Endothelial cell of umbilical vein (primary cell): ENCODE measurements around the gene C10orf143. TPM values are rescaled to one million over a fixed set of nuclear protein-coding genes. Genes with fewer than 3 reads are reported as not detected.

Experiments
- BruUV-seq: library from RNA; stranded (reverse); fragments of 400-500 nt; replicated peaks from 2 replicates; lab custom pipeline; 2021; lab: Mats Ljungman, UMichigan
- CTCF ChIA-PET: fragments of 300-600, 350-600 bp; sonication (Branson Sonifier 250); formaldehyde crosslinking; loops from one replicate; lab custom pipeline; 2021; ENCODE audit warnings: antibody characterized with exemption, inconsistent platforms; lab: Charles Lee
- POLR2A ChIA-PET: fragments of 300-600, 350-600 bp; sonication (Branson Sonifier 250); formaldehyde crosslinking; loops from one replicate; lab custom pipeline; 2021; ENCODE audit warnings: antibody characterized with exemption, inconsistent platforms; lab: Charles Lee
- DNase-seq: peaks from one replicate; pipeline ENCODE4 v3.0.0-alpha.2; 2011; ENCODE audit warnings: low read depth, low spot score
- FAIRE-seq: peaks from 2 replicates; lab custom pipeline; 2011; peaks lifted over from hg19 to GRCh38; lab: Jason Lieb, UNC
- H2AFZ ChIP-seq: 2 replicates; pipeline ENCODE4 v1.6.0; 2012; ENCODE audit warnings: low read depth, low read length, control low read depth, inconsistent platforms
- H3K27ac ChIP-seq: 2 replicates; pipeline ENCODE4 v1.5.1; 2011; ENCODE audit warnings: low read depth, mild to moderate bottlenecking, control low read depth, low read length, moderate library complexity; ENCODE audit not compliant: insufficient read depth
- H3K27me3 ChIP-seq, 2 experiments: 2 replicates each; pipeline versions ENCODE4 v1.6.0 to v1.6.1; 2011; ENCODE audit warnings: low read length in 2 of 2, mixed read lengths in 1 of 2; ENCODE audit not compliant: control insufficient read depth in 2 of 2, insufficient read depth in 2 of 2
- H3K36me3 ChIP-seq, 2 experiments: 2 replicates in 1 of 2; 3 replicates in 1 of 2; pipeline ENCODE4 v1.5.1; 2011; ENCODE audit warnings: low read length in 2 of 2, mild to moderate bottlenecking in 1 of 2, moderate library complexity in 1 of 2; ENCODE audit not compliant: control insufficient read depth in 2 of 2, insufficient read depth in 2 of 2; ENCODE audit errors: extremely low read depth in 1 of 2
- H3K4me1 ChIP-seq: 3 replicates; pipeline ENCODE4 v1.5.1; 2011; ENCODE audit warnings: mild to moderate bottlenecking, low read length; ENCODE audit not compliant: control insufficient read depth, insufficient read depth; ENCODE audit errors: extremely low read depth
- H3K4me2 ChIP-seq: 2 replicates; pipeline ENCODE4 v1.6.1; 2011; ENCODE audit warnings: low read length, control low read depth, mixed read lengths; ENCODE audit not compliant: insufficient read depth
- H3K4me3 ChIP-seq, 3 experiments: fragments of 200-600 bp in 1 of 3; sonication (generic), shearing (Covaris generic) in 1 of 3; replicated peaks in 1 of 3; 2 replicates each; pipeline ENCODE4 v1.5.1; 2011 to 2016; ENCODE audit warnings: control low read depth in 3 of 3, low read length in 3 of 3, mild to moderate bottlenecking in 2 of 3, inconsistent platforms in 1 of 3, low read depth in 1 of 3, moderate library complexity in 1 of 3; ENCODE audit not compliant: insufficient read depth in 1 of 3
- H3K79me2 ChIP-seq: 2 replicates; pipeline ENCODE4 v1.6.0; 2012; ENCODE audit warnings: low read length, inconsistent platforms; ENCODE audit not compliant: control insufficient read depth, insufficient read depth
- H3K9ac ChIP-seq: replicated peaks from 2 replicates; pipeline ENCODE3; 2011; ENCODE audit warnings: low read length, control low read depth; ENCODE audit not compliant: insufficient read depth; ENCODE audit errors: extremely low read depth
- H3K9me1 ChIP-seq: replicated peaks from 3 replicates; pipeline ENCODE4 v1.6.0; 2011; ENCODE audit warnings: mild to moderate bottlenecking, low read length; ENCODE audit not compliant: control insufficient read depth, insufficient read depth; ENCODE audit errors: extremely low read depth
- H3K9me3 ChIP-seq: replicated peaks from 2 replicates; pipeline ENCODE4 v1.5.1; 2012; ENCODE audit warnings: low read length, inconsistent platforms; ENCODE audit not compliant: control insufficient read depth, insufficient read depth
- H4K20me1 ChIP-seq: replicated peaks from 2 replicates; pipeline ENCODE3; 2011; ENCODE audit warnings: mild to moderate bottlenecking, low read length; ENCODE audit not compliant: control insufficient read depth, insufficient read depth; ENCODE audit errors: extremely low read depth
- EZH2 ChIP-seq: IDR thresholded peaks from 2 replicates; pipeline ENCODE4 v1.6.1; 2012; ENCODE audit warnings: borderline replicate concordance, low read depth, mild to moderate bottlenecking, moderate library complexity, low read length, inconsistent platforms; ENCODE audit not compliant: severe bottlenecking
- FOS ChIP-seq: IDR thresholded peaks from 2 replicates; pipeline ENCODE4 v1.6.1; 2011; ENCODE audit warnings: mild to moderate bottlenecking, low read length, moderate library complexity, borderline replicate concordance; ENCODE audit not compliant: insufficient read depth
- GATA2 ChIP-seq: IDR thresholded peaks from 2 replicates; pipeline ENCODE4 v1.7.0; 2011; ENCODE audit warnings: low read depth, mild to moderate bottlenecking, moderate library complexity, mixed read lengths, low read length; ENCODE audit not compliant: insufficient read length, insufficient read depth
- JUN ChIP-seq: IDR thresholded peaks from 2 replicates; pipeline ENCODE4 v1.6.1; 2011; ENCODE audit warnings: borderline replicate concordance, low read depth; ENCODE audit not compliant: insufficient read length, insufficient read depth
- MAX ChIP-seq: IDR thresholded peaks from 2 replicates; pipeline ENCODE4 v1.6.1; 2011; ENCODE audit not compliant: insufficient read depth, insufficient read length
- MYC ChIP-seq: IDR thresholded peaks from one replicate; pipeline ENCODE4 v1.6.1; 2011; ENCODE audit warnings: mild to moderate bottlenecking, low read depth, low read length
- POLR2A ChIP-seq: IDR thresholded peaks from 2 replicates; pipeline ENCODE4 v1.6.1; 2012; ENCODE audit warnings: low read depth, mild to moderate bottlenecking, control low read depth, low read length
- POLR2AphosphoS5 ChIP-seq: IDR thresholded peaks from 2 replicates; pipeline ENCODE4 v1.6.1; 2012; ENCODE audit warnings: low read depth, mild to moderate bottlenecking, control low read depth, low read length, moderate library complexity; ENCODE audit not compliant: insufficient read depth
- dilution Hi-C: fragments of 300-500 bp; cut with MboI; formaldehyde crosslinking; loops from one replicate; pipeline ENCODE4 v1.15.0; 2019; ENCODE audit warnings: low sequenced_read_pairs; ENCODE audit not compliant: extremely low pct_ligation_motif_present
- intact Hi-C: fragments of 100-400 bp; cut with micrococcal nuclease; formaldehyde crosslinking; loops from one replicate; pipeline ENCODE4 v1.10.0; 2022
- polyA plus RNA-seq, 4 experiments: library from polyadenylated mRNA; depleted of rRNA in 3 of 4; stranded (reverse) in 3 of 4; unstranded in 1 of 4; fragments of >200 nt; gene quantifications; 2 replicates each; pipeline versions ENCODE4 v1.2.1 to v1.2.3, GENCODE V29; 2011 to 2012; ENCODE audit warnings: missing spikeins in 1 of 4
- total RNA-seq: library from RNA; stranded (reverse); gene quantifications from 2 replicates; pipeline ENCODE4 v1.2.3, GENCODE V29; 2021
- TF ChIP-seq, protein P1 (sequence below), 2 donors: IDR thresholded peaks; 1 replicate in 1 of 2; 2 replicates in 1 of 2; pipeline ENCODE4 v1.5.1; 2011; ENCODE audit warnings: low read length in 2 of 2, mild to moderate bottlenecking in 2 of 2, moderate library complexity in 2 of 2, control low read depth in 1 of 2, inconsistent platforms in 1 of 2, low read depth in 1 of 2; ENCODE audit not compliant: insufficient read depth in 1 of 2; ENCODE audit errors: extremely low read depth in 1 of 2

Gene C10orf143
- total and polyA plus RNA-seq, 2 donors (not counting 3 experiments of a cell fraction or from before 2014, with no cell fraction given), result 0.26 to 0.44 TPM

GRCh38 chr10:130029209-130029608 lies 81.4 kb downstream of the C10orf143 start:
- CTCF ChIA-PET, result no interaction called here
- H2AFZ ChIP-seq, result no peak overlapping the region
- POLR2A ChIA-PET, result no interaction called here
- TF ChIP-seq POLR2AphosphoS5 (no peak), EZH2 (no peak), GATA2 (no peak), MYC (no peak), JUN (no peak), MAX (no peak), POLR2A (no peak), FOS (no peak)
- TF ChIP-seq, protein P1, sequence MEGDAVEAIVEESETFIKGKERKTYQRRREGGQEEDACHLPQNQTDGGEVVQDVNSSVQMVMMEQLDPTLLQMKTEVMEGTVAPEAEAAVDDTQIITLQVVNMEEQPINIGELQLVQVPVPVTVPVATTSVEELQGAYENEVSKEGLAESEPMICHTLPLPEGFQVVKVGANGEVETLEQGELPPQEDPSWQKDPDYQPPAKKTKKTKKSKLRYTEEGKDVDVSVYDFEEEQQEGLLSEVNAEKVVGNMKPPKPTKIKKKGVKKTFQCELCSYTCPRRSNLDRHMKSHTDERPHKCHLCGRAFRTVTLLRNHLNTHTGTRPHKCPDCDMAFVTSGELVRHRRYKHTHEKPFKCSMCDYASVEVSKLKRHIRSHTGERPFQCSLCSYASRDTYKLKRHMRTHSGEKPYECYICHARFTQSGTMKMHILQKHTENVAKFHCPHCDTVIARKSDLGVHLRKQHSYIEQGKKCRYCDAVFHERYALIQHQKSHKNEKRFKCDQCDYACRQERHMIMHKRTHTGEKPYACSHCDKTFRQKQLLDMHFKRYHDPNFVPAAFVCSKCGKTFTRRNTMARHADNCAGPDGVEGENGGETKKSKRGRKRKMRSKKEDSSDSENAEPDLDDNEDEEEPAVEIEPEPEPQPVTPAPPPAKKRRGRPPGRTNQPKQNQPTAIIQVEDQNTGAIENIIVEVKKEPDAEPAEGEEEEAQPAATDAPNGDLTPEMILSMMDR (IDR thresholded peaks at IDR 0.05; ENCODE audit: extremely low read depth in 1 of 2, insufficient read depth in 1 of 2, low read depth in 1 of 2, low read length in 2 of 2), result no peak
- no peak overlapping the region for H3K4me3 ChIP-seq
- dilution Hi-C loops (no loop called here), intact Hi-C loops (no loop called here)
- BruUV-seq, result no TSS peak
- no peak for FAIRE-seq
- no peak overlapping the region for H3K27ac ChIP-seq
- H3K9me1 ChIP-seq, result no peaks in the 10 kb centered on the region
- H4K20me1 ChIP-seq, result no peaks in the 10 kb centered on the region
- no peaks in the 10 kb centered on the region for H3K9me3 ChIP-seq
- no peak for DNase-seq
- no peaks in the 10 kb centered on the region for H3K27me3 ChIP-seq
- H3K79me2 ChIP-seq, result no peaks in the 10 kb centered on the region
- no peak overlapping the region for H3K4me2 ChIP-seq
- no peaks in the 10 kb centered on the region for H3K36me3 ChIP-seq
- no peaks in the 10 kb centered on the region for H3K4me1 ChIP-seq
- no peak overlapping the region for H3K9ac ChIP-seq
